ENCODE data around the gene PHF21A.

The PHF21A gene

GRCh38 chr11:45974806-45975205 lies 146.4 kb downstream of the PHF21A start:
- TF ChIP-seq GATA3 (IDR thresholded peaks at IDR 0.05; ENCODE audit: low read depth, low read length), result no peak
- TF ChIP-seq GATA2 (IDR thresholded peaks at IDR 0.05; ENCODE audit: low read depth, low read length), result no peak

- no peak for TF ChIP-seq GATA2 (IDR thresholded peaks at IDR 0.05; ENCODE audit: low read depth, low read length)
- TF ChIP-seq GATA3 (IDR thresholded peaks at IDR 0.05; ENCODE audit: low read depth, low read length), result no peak
Measured at GRCh38 chr11:45973601-45974000, 147.7 kb downstream of the PHF21A start.

GRCh38 chr11:45968901-45969300 lies 152.4 kb downstream of the PHF21A start:
- TF ChIP-seq GATA2 (IDR thresholded peaks at IDR 0.05; ENCODE audit: low read depth, low read length) (no peak), GATA3 (IDR thresholded peaks at IDR 0.05; ENCODE audit: low read depth, low read length) (no peak)

- TF ChIP-seq GATA2 (IDR thresholded peaks at IDR 0.05; ENCODE audit: low read depth, low read length) (no peak), GATA3 (IDR thresholded peaks at IDR 0.05; ENCODE audit: low read depth, low read length) (no peak)
Measured at GRCh38 chr11:45967506-45967905, 153.7 kb downstream of the PHF21A start.

- no peak for TF ChIP-seq GATA2 (IDR thresholded peaks at IDR 0.05; ENCODE audit: low read depth, low read length)
- TF ChIP-seq GATA3 (IDR thresholded peaks at IDR 0.05; ENCODE audit: low read depth, low read length), result no peak
Measured at GRCh38 chr11:45964911-45965389, 156.3 kb downstream of the PHF21A start.

GRCh38 chr11:45961751-45962240 lies 159.5 kb downstream of the PHF21A start:
- TF ChIP-seq GATA2 (IDR thresholded peaks at IDR 0.05; ENCODE audit: low read depth, low read length) (no peak), GATA3 (IDR thresholded peaks at IDR 0.05; ENCODE audit: low read depth, low read length) (no peak)

- TF ChIP-seq GATA2 (IDR thresholded peaks at IDR 0.05; ENCODE audit: low read depth, low read length) (no peak), GATA3 (IDR thresholded peaks at IDR 0.05; ENCODE audit: low read depth, low read length) (no peak)
Measured at GRCh38 chr11:45960387-45961095, 160.7 kb downstream of the PHF21A start.

- TF ChIP-seq GATA2 (IDR thresholded peaks at IDR 0.05; ENCODE audit: low read depth, low read length) (no peak), GATA3 (IDR thresholded peaks at IDR 0.05; ENCODE audit: low read depth, low read length) (no peak)
Measured at GRCh38 chr11:45959851-45960250, 161.4 kb downstream of the PHF21A start.

GRCh38 chr11:45949992-45950407 lies 171.3 kb downstream of the PHF21A start:
- no peak for TF ChIP-seq GATA3 (IDR thresholded peaks at IDR 0.05; ENCODE audit: low read depth, low read length)
- no peak for TF ChIP-seq GATA2 (IDR thresholded peaks at IDR 0.05; ENCODE audit: low read depth, low read length)

GRCh38 chr11:45948356-45948755 lies 172.9 kb downstream of the PHF21A start:
- no peak for TF ChIP-seq GATA2 (IDR thresholded peaks at IDR 0.05; ENCODE audit: low read depth, low read length)
- no peak for TF ChIP-seq GATA3 (IDR thresholded peaks at IDR 0.05; ENCODE audit: low read depth, low read length)

GRCh38 chr11:45947885-45948284 lies 173.4 kb downstream of the PHF21A start:
- TF ChIP-seq GATA2 (IDR thresholded peaks at IDR 0.05; ENCODE audit: low read depth, low read length) (no peak), GATA3 (IDR thresholded peaks at IDR 0.05; ENCODE audit: low read depth, low read length) (no peak)

- TF ChIP-seq GATA3 (IDR thresholded peaks at IDR 0.05; ENCODE audit: low read depth, low read length) (no peak), GATA2 (IDR thresholded peaks at IDR 0.05; ENCODE audit: low read depth, low read length) (no peak)
Measured at GRCh38 chr11:45945397-45945999, 175.8 kb downstream of the PHF21A start.

GRCh38 chr11:45942381-45942780 lies 178.9 kb downstream of the PHF21A start:
- TF ChIP-seq GATA2 (IDR thresholded peaks at IDR 0.05; ENCODE audit: low read depth, low read length) (no peak), GATA3 (IDR thresholded peaks at IDR 0.05; ENCODE audit: low read depth, low read length) (no peak)

- no peak for TF ChIP-seq GATA3 (IDR thresholded peaks at IDR 0.05; ENCODE audit: low read depth, low read length)
- TF ChIP-seq GATA2 (IDR thresholded peaks at IDR 0.05; ENCODE audit: low read depth, low read length), result no peak
Measured at GRCh38 chr11:45941285-45941684, 180.0 kb downstream of the PHF21A start.

GRCh38 chr11:45939836-45940235 lies 181.4 kb downstream of the PHF21A start:
- TF ChIP-seq GATA3 (IDR thresholded peaks at IDR 0.05; ENCODE audit: low read depth, low read length) (no peak), GATA2 (IDR thresholded peaks at IDR 0.05; ENCODE audit: low read depth, low read length) (no peak)
